CD4-positive, CD25-positive, alpha-beta regulatory T cell (primary cell): ENCODE data around the gene GCH1. TPM values are rescaled to one million over a fixed set of nuclear protein-coding genes. Genes with fewer than 3 reads are reported as not detected.
A peak's percentile ranks its signal among the peaks of the same experiment; 100 is the strongest.

Experiments
- ATAC-seq, 2 donors: fragments of 150-1000 bp; cut with Tn5 transposase; one replicate each; pipeline ENCODE4 v1.10.0; 2021; ENCODE audit warnings: low read depth in 2 of 2, moderate number of reproducible peaks in 2 of 2, moderate library complexity in 1 of 2
- DNase-seq, 3 donors: peaks; one replicate each; pipeline versions ENCODE4 v3.0.0 to v3.0.0-alpha.2; 2012 to 2022; ENCODE audit warnings: mixed read lengths in 1 of 3
- H3K27ac ChIP-seq: one replicate; pipeline ENCODE4 v1.7.0; 2013; ENCODE audit warnings: mild to moderate bottlenecking, low read length; ENCODE audit not compliant: insufficient read depth, poor library complexity, severe bottlenecking
- H3K27me3 ChIP-seq: one replicate; pipeline ENCODE4 v1.7.0; 2013; ENCODE audit warnings: low read length; ENCODE audit not compliant: control insufficient read depth, insufficient read depth
- H3K36me3 ChIP-seq: one replicate; pipeline ENCODE4 v1.7.0; 2013; ENCODE audit warnings: mild to moderate bottlenecking, low read length, moderate library complexity; ENCODE audit not compliant: control insufficient read depth, insufficient read depth
- H3K4me1 ChIP-seq: 2 replicates; pipeline ENCODE4 v1.7.0; 2013; ENCODE audit warnings: mild to moderate bottlenecking, low read length; ENCODE audit not compliant: insufficient read depth, control insufficient read depth, poor library complexity, severe bottlenecking
- H3K4me3 ChIP-seq: one replicate; pipeline ENCODE4 v1.7.0; 2013; ENCODE audit warnings: low read depth, mild to moderate bottlenecking, low read length, moderate library complexity
- H3K9me3 ChIP-seq, 2 experiments: 1 replicate in 1 of 2; 2 replicates in 1 of 2; pipeline ENCODE4 v1.7.0; 2013; ENCODE audit warnings: low read length in 2 of 2, mild to moderate bottlenecking in 1 of 2, moderate library complexity in 1 of 2; ENCODE audit not compliant: control insufficient read depth in 2 of 2
- H3K27ac Mint-ChIP-seq, 3 donors: one replicate each; pipeline ENCODE4 v1.8.0; 2020 to 2022; ENCODE audit warnings: mild to moderate bottlenecking in 3 of 3, mixed read lengths in 3 of 3, moderate library complexity in 2 of 3
- H3K27me3 Mint-ChIP-seq: one replicate; pipeline ENCODE4 v1.8.0; 2022; ENCODE audit warnings: mild to moderate bottlenecking, mixed read lengths
- H3K36me3 Mint-ChIP-seq: one replicate; pipeline ENCODE4 v1.8.0; 2020; ENCODE audit warnings: mixed read lengths
- H3K4me1 Mint-ChIP-seq, 4 donors: one replicate each; pipeline ENCODE4 v1.8.0; 2020 to 2022; ENCODE audit warnings: mixed read lengths in 4 of 4, mild to moderate bottlenecking in 1 of 4
- H3K4me3 Mint-ChIP-seq, 4 donors: one replicate each; pipeline ENCODE4 v1.8.0; 2020 to 2022; ENCODE audit warnings: mild to moderate bottlenecking in 4 of 4, mixed read lengths in 4 of 4, moderate library complexity in 3 of 4
- H3K9me3 Mint-ChIP-seq, 7 donors: one replicate each; pipeline ENCODE4 v1.8.0; 2020 to 2022; ENCODE audit warnings: mixed read lengths in 7 of 7, mild to moderate bottlenecking in 3 of 7, moderate library complexity in 2 of 7
- polyA plus RNA-seq, 4 donors: library from polyadenylated mRNA; unstranded; fragments of 300-500 nt; fragmentation: Illumina TruSeq; gene quantifications; one replicate each; pipeline ENCODE4 v1.2.3, GENCODE V29; 2021
- total RNA-seq: library from RNA; stranded (reverse); gene quantifications from one replicate; pipeline ENCODE4 v1.2.3, GENCODE V29; 2022

Gene GCH1
- total and polyA plus RNA-seq, 5 donors from 2014 or later, result 41.8 to 63.0 (median 49.5) TPM

DNA sequence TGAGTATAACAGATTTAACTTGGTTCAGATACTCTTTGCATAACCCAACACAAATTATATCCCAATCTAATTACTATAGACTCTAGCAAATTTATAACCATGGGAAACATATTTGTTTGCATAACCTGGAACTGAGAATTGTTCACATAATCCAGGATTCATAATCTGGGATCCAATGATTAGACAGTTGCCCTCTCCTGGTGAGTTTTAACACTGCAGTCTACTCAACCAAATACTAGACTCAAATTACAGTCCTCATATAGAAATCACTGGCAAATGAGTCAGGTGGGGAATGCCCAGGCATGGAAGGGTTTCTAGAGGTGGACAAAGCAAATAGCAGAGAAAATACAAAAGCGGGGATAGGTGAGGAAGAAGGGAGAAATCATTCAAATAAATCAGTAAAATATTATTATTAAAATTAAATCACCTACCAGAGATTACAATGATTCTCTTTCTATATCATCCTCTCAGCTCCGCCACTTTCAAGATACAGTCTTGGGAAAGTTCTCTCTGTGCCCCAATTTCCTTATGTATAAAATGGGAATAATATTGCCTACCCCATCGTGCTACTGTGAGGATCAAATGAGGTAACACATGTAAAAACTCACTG lies 9.4 kb downstream of the GCH1 start:
- Mint-ChIP-seq H3K4me1 (peaks cover 31 to 67% (median 54%) of the 10 kb centered on the region in 4 donors), H3K27ac (no peak overlapping the region), H3K27me3 (no peaks in the 10 kb centered on the region), H3K36me3 (no peaks in the 10 kb centered on the region), H3K9me3 (no peaks in the 10 kb centered on the region), H3K4me3 (peak overlapping the region in 1 of 4 donors; percentile 2)
- peaks cover 3% of the 10 kb centered on the region for H3K36me3 ChIP-seq
- H3K9me3 ChIP-seq, result no peaks in the 10 kb centered on the region
- peaks cover 13% of the 10 kb centered on the region for H3K4me1 ChIP-seq
- peak; percentile 50 to 52 for ATAC-seq
- H3K27ac ChIP-seq, result no peak overlapping the region
- peak in 2 of 3 donors; percentile 28 to 45 for DNase-seq
- no peaks in the 10 kb centered on the region for H3K27me3 ChIP-seq
- no peak overlapping the region for H3K4me3 ChIP-seq

- ATAC-seq, result no peak
- H3K9me3 Mint-ChIP-seq, result no peaks in the 10 kb centered on the region
- DNase-seq, result no peak
- no peak overlapping the region for H3K27ac Mint-ChIP-seq
- Histone ChIP-seq H3K36me3 (peaks cover 3% of the 10 kb centered on the region), H3K4me3 (no peak overlapping the region), H3K4me1 (peaks cover 17% of the 10 kb centered on the region), H3K27me3 (no peaks in the 10 kb centered on the region), H3K9me3 (no peaks in the 10 kb centered on the region), H3K27ac (no peak overlapping the region)
- H3K4me1 Mint-ChIP-seq, result peaks cover 41 to 70% (median 60%) of the 10 kb centered on the region in 4 donors
- H3K27me3 Mint-ChIP-seq, result no peaks in the 10 kb centered on the region
- H3K36me3 Mint-ChIP-seq, result no peaks in the 10 kb centered on the region
- H3K4me3 Mint-ChIP-seq, result peak overlapping the region in 1 of 4 donors; percentile 47
Observed at GRCh38 chr14:54891471-54892245, 11.0 kb downstream of the GCH1 start.

DNA sequence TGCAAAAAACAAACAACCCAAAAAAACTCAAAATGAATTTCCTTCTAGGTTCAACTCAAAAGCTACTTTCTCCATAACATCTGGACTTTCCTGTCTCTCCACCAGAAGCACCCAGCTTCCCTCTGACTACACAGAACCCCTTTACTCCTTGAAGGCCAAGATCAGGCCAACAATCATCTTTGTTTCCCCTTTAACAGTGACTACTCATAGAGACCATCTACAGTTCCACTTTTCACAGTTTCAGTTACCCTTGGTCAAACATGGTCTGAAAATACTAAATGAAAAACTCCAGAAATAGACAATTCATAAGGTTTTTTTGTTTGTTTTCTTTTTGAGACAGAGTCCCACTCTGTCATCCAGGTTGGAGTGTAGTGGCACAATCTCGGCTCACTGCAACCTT lies 11.8 kb downstream of the GCH1 start:
- Mint-ChIP-seq H3K27ac (peak overlapping the region in 1 of 3 donors; percentile 0), H3K9me3 (no peaks in the 10 kb centered on the region), H3K36me3 (no peaks in the 10 kb centered on the region), H3K27me3 (no peaks in the 10 kb centered on the region), H3K4me3 (no peak overlapping the region), H3K4me1 (peaks cover 40 to 74% (median 56%) of the 10 kb centered on the region in 4 donors)
- ATAC-seq (no peak), DNase-seq (no peak)
- no peaks in the 10 kb centered on the region for H3K9me3 ChIP-seq
- no peak overlapping the region for H3K4me3 ChIP-seq
- no peaks in the 10 kb centered on the region for H3K27me3 ChIP-seq
- H3K4me1 ChIP-seq, result peaks cover 19% of the 10 kb centered on the region
- H3K27ac ChIP-seq, result no peak overlapping the region
- peaks cover 3% of the 10 kb centered on the region for H3K36me3 ChIP-seq

GRCh38 chr14:54889919-54890318 lies 12.7 kb downstream of the GCH1 start:
- Mint-ChIP-seq H3K36me3 (peaks cover under 1% of the 10 kb centered on the region), H3K27ac (no peak overlapping the region), H3K4me1 (peaks cover 32 to 73% (median 54%) of the 10 kb centered on the region in 4 donors), H3K9me3 (no peaks in the 10 kb centered on the region), H3K4me3 (peak overlapping the region in 1 of 4 donors; percentile 13), H3K27me3 (no peaks in the 10 kb centered on the region)
- Histone ChIP-seq H3K27me3 (no peaks in the 10 kb centered on the region), H3K4me1 (peaks cover 24% of the 10 kb centered on the region), H3K4me3 (no peak overlapping the region), H3K27ac (no peak overlapping the region), H3K36me3 (no peaks in the 10 kb centered on the region), H3K9me3 (no peaks in the 10 kb centered on the region)
- no peak for DNase-seq
- ATAC-seq, result no peak

GRCh38 chr14:54882521-54882920 lies 20.1 kb downstream of the GCH1 start:
- H3K36me3 Mint-ChIP-seq, result peaks cover 8% of the 10 kb centered on the region
- Histone ChIP-seq H3K4me1 (peaks cover 38% of the 10 kb centered on the region), H3K9me3 (no peaks in the 10 kb centered on the region), H3K27ac (peak overlapping the region; percentile 85), H3K36me3 (peaks cover 3% of the 10 kb centered on the region), H3K4me3 (peak overlapping the region; percentile 90), H3K27me3 (no peaks in the 10 kb centered on the region)
- ATAC-seq (no peak), DNase-seq (no peak)
- peaks cover 14 to 74% (median 48%) of the 10 kb centered on the region in 4 donors for H3K4me1 Mint-ChIP-seq
- H3K27me3 Mint-ChIP-seq, result no peaks in the 10 kb centered on the region
- H3K9me3 Mint-ChIP-seq, result no peaks in the 10 kb centered on the region
- H3K4me3 Mint-ChIP-seq, result peak overlapping the region; percentile 90 to 94 (median 92)
- H3K27ac Mint-ChIP-seq, result peak overlapping the region; percentile 90 to 97 (median 94)

DNA sequence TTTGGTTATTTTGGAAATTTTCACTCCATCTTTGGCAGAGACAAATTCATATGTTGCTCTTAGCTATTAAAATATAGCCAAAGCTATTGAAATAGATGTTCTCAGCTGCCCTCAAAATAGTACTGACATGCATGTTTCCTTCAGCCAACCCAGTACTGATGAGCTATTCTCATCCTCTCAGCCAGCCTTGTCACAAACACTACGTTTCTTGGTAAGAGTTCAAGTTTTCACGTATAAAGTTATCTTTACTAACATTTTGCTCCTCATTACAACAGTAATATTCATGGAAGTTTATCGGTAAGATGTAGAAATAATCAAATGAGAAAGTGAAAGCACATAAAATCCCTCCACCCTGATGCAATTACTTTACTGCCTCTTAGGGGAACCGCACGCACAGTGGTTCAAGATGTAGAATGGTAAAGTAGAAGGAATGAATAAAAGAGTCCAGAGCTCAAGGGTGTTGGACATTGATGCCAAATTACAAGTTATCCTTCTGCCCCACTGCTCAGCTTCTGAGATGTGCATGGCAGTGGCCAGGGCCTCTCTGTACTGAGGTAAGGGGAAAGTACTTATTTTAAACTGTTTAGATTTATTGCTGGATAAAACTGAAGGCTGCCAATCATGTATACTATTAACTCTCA lies 20.7 kb downstream of the GCH1 start:
- Mint-ChIP-seq H3K4me1 (peaks cover 12 to 72% (median 48%) of the 10 kb centered on the region in 4 donors), H3K27me3 (no peaks in the 10 kb centered on the region), H3K36me3 (peaks cover 8% of the 10 kb centered on the region), H3K27ac (peak overlapping the region; percentile 90 to 97 (median 94)), H3K4me3 (peak overlapping the region; percentile 90 to 94 (median 92)), H3K9me3 (no peaks in the 10 kb centered on the region)
- DNase-seq, result peak in 1 of 3 donors; percentile 71
- Histone ChIP-seq H3K27me3 (no peaks in the 10 kb centered on the region), H3K4me1 (peaks cover 36% of the 10 kb centered on the region), H3K36me3 (peaks cover 3% of the 10 kb centered on the region), H3K27ac (peak overlapping the region; percentile 85), H3K4me3 (peak overlapping the region; percentile 90), H3K9me3 (no peaks in the 10 kb centered on the region)
- peak; percentile 66 to 69 for ATAC-seq

DNA sequence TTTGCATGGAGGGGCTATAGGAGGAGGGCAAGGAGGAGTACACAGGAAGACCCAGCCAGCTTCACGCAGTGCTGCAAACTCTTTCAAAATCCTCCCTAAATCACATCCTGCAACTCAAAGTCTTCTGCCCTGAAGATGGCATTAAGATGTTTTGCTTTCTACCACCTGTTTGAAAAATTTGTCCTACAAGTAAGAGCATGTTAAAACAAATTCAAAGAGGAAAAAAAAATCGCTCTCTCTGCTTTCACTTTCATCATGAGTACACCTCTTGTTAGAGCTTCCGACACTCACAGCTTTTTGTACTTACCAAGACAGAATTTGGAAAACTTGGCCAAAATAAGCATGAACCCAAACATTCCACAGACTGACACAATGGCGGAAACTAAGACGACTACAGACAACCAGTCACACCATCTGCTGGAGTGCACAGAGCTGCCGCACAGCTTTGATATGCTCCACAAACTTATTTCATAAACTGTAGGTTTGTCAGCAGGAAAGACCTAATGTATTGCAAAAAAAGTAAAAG lies 21.3 kb downstream of the GCH1 start:
- Mint-ChIP-seq H3K4me1 (peaks cover 18 to 68% (median 48%) of the 10 kb centered on the region in 4 donors), H3K4me3 (peak overlapping the region; percentile 90 to 94 (median 92)), H3K27ac (peak overlapping the region; percentile 90 to 97 (median 94)), H3K27me3 (no peaks in the 10 kb centered on the region), H3K9me3 (no peaks in the 10 kb centered on the region), H3K36me3 (peaks cover 8% of the 10 kb centered on the region)
- Histone ChIP-seq H3K4me3 (peak overlapping the region; percentile 90), H3K36me3 (peaks cover 3% of the 10 kb centered on the region), H3K9me3 (no peaks in the 10 kb centered on the region), H3K4me1 (peaks cover 32% of the 10 kb centered on the region), H3K27ac (peak overlapping the region; percentile 85), H3K27me3 (no peaks in the 10 kb centered on the region)
- peak in 2 of 3 donors; percentile 66 to 90 for DNase-seq
- peak; percentile 63 to 64 for ATAC-seq
